Measurements from ENCODE around the gene GOLPH3.

DNA sequence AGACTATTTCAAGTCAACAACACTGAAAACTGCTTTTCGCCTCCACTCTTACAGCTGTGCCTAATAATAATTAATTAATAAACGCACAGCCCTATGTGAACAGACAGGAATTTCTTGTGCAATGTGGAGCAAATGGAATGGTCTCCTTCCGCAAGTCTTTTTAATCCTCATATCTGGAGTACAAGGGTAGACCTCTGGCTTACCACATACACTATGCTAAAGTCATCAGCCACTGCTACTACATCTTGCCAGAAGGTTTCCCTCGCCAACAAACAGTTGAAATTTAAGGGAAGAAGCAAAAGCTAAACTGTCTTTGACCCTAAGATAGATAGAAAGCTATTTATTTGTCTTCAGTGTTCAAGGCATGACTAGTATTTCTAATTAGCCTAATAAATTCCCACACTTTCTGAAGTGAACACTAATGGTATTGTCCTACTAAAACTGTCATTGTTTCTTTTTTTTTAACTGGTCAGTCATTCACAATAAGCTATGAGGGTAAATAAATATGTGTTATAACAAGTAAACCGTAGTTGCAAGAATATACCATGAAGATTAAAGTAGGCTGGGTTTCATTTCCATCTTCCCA is 63.9 kb downstream of the GOLPH3 start:
- TF ChIP-seq, protein P1, sequence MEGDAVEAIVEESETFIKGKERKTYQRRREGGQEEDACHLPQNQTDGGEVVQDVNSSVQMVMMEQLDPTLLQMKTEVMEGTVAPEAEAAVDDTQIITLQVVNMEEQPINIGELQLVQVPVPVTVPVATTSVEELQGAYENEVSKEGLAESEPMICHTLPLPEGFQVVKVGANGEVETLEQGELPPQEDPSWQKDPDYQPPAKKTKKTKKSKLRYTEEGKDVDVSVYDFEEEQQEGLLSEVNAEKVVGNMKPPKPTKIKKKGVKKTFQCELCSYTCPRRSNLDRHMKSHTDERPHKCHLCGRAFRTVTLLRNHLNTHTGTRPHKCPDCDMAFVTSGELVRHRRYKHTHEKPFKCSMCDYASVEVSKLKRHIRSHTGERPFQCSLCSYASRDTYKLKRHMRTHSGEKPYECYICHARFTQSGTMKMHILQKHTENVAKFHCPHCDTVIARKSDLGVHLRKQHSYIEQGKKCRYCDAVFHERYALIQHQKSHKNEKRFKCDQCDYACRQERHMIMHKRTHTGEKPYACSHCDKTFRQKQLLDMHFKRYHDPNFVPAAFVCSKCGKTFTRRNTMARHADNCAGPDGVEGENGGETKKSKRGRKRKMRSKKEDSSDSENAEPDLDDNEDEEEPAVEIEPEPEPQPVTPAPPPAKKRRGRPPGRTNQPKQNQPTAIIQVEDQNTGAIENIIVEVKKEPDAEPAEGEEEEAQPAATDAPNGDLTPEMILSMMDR (IDR thresholded peaks at IDR 0.05): no peak
- TF ChIP-seq POLR2AphosphoS5 (IDR thresholded peaks at IDR 0.05): no peak
